IgD-negative memory B cell (primary cell): ENCODE results near the gene ADAMTSL3. TPM values are rescaled to one million over a fixed set of nuclear protein-coding genes. Genes with fewer than 3 reads are reported as not detected.
"Not testable (repeated sequence)": the region's sequence is repeated elsewhere in the genome, so short reads cannot be mapped to it uniquely, and the experiment has no call there.

ENCODE experiments used
- H3K27ac Mint-ChIP-seq, 3 donors: one replicate each; pipeline ENCODE4 v1.8.0; 2020 to 2022; ENCODE audit warnings: mild to moderate bottlenecking in 3 of 3, mixed read lengths in 3 of 3, moderate library complexity in 1 of 3
- H3K27me3 Mint-ChIP-seq: one replicate; pipeline ENCODE4 v1.8.0; 2021; ENCODE audit warnings: mixed read lengths
- H3K36me3 Mint-ChIP-seq: one replicate; pipeline ENCODE4 v1.8.0; 2020; ENCODE audit warnings: mild to moderate bottlenecking, mixed read lengths
- H3K4me1 Mint-ChIP-seq, 3 donors: one replicate each; pipeline ENCODE4 v1.8.0; 2020 to 2022; ENCODE audit warnings: mixed read lengths in 3 of 3, mild to moderate bottlenecking in 1 of 3
- H3K4me3 Mint-ChIP-seq, 4 donors: one replicate each; pipeline ENCODE4 v1.8.0; 2020 to 2022; ENCODE audit warnings: mild to moderate bottlenecking in 4 of 4, mixed read lengths in 4 of 4, moderate library complexity in 3 of 4
- H3K9me3 Mint-ChIP-seq, 3 donors: one replicate each; pipeline ENCODE4 v1.8.0; 2020 to 2021; ENCODE audit warnings: mixed read lengths in 3 of 3, mild to moderate bottlenecking in 1 of 3
- polyA plus RNA-seq: library from polyadenylated mRNA; unstranded; fragments of 300-500 nt; fragmentation: Illumina TruSeq; gene quantifications from one replicate; pipeline ENCODE4 v1.2.3, GENCODE V29; 2021

Gene ADAMTSL3
- polyA plus RNA-seq, 1 donor from 2014 or later: not detected

DNA sequence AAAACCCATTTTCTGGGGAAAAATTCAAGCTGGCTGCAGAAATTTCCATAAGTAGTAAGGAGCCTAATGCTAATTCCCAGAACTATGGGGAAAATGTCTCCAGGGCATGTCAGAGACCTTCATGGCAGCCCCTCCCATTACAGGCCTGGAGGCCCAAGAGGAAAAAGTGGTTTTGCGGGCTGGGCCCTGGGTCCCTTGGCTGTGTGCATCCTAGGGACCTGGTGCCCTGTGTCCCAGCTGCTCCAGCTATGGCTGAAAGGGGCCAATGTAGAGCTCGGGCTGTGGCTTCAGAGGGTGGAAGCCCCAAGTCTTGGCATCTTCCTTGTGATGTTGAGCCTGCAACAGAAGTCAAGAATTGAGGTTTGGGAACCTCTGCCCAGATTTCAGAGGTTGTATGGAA, 48.4 kb downstream of the ADAMTSL3 start:
- not testable (repeated sequence) for H3K36me3 Mint-ChIP-seq, H3K27me3 Mint-ChIP-seq, H3K4me1 Mint-ChIP-seq, H3K9me3 Mint-ChIP-seq, H3K4me3 Mint-ChIP-seq, H3K27ac Mint-ChIP-seq

DNA sequence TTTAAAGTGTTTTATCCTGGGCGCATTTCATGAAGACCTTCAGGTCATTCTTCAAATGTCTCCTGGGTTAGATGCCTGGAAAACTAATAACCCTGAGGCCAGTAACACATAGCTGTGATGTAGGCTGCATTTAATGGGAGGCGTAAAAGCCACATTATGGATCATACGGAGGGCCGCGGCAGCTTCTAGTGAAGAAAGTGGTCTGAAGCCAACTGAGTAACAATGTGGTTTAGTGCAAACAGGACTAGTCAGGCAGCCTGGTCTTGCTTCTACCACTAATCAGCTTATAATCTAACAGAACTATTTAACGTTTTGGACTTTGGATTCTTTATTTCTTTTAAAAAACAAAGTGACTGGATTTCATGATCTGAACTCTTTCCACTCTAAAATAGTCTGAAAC, 54.4 kb downstream of the ADAMTSL3 start:
- Mint-ChIP-seq H3K27me3 (peaks cover 2% of the 10 kb centered on the region), H3K36me3 (no peaks in the 10 kb centered on the region), H3K27ac (no peak overlapping the region), H3K4me3 (no peak overlapping the region), H3K4me1 (no peaks in the 10 kb centered on the region), H3K9me3 (peaks cover 0 to 1% (median 0%) of the 10 kb centered on the region in 3 donors)

DNA sequence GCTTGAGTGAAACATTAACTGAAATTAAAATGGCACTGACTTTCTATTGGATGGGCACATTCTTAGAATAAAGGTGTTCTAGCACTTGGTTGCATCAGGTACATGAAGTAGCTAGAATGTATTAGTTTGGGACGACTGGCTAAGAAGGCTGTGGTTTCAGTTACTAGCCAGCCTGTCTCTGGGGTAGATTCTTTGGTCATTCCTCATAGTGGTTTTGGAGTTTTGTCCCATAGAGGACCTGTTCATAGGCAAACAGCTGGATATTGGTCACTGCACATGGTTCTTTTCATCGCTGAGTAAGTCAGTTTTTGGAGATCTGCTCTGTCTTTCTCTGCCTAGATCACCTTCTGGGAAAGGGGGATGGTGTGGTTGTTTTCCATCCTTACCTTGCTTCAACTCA, 55.3 kb downstream of the ADAMTSL3 start:
- no peak overlapping the region for H3K4me3 Mint-ChIP-seq
- H3K27ac Mint-ChIP-seq: no peak overlapping the region
- no peaks in the 10 kb centered on the region for H3K4me1 Mint-ChIP-seq
- H3K27me3 Mint-ChIP-seq: peaks cover 2% of the 10 kb centered on the region
- H3K9me3 Mint-ChIP-seq: peaks cover 0 to 1% (median 0%) of the 10 kb centered on the region in 3 donors
- H3K36me3 Mint-ChIP-seq: no peaks in the 10 kb centered on the region

DNA sequence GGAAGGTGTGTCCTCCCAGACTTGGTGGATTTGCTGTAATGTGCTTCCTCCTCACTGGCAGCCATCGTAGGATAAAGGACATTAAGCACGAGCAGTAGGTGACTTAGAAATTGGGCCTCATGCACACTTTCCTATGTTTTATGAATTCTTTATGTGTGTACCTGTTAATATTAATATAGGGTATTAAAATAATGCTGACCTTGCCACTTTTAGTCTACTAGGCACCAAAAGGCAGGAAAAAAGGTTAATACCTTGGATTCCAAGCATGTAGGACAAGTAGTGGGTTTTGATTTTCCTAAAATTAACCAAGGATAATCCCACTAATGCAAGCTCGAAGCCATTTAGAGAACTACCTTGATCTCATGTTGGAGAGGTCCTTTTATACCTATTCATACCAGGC, 55.9 kb downstream of the ADAMTSL3 start:
- Mint-ChIP-seq H3K9me3 (peaks cover 0 to 1% (median 0%) of the 10 kb centered on the region in 3 donors), H3K4me1 (no peaks in the 10 kb centered on the region), H3K27me3 (peaks cover 2% of the 10 kb centered on the region), H3K27ac (no peak overlapping the region), H3K36me3 (no peaks in the 10 kb centered on the region), H3K4me3 (no peak overlapping the region)

DNA sequence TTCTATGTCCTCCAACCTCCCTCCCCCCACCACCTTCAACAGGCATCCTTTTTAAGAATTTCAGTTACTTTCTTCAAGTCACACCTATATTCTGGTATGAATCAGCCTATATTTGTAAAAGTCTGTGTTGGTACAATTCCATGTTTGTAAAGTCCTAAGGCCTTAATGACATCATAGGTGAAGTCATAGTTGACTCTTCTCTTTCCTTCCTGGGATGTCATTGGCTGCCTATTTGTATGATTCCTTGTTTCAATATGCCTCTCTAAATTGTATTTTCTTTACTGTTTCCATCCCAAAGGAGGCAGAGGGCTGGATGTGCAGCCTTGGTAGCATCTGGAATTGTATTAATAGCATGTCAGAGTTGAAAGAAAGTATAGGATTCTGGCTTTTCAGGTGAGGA, 56.5 kb downstream of the ADAMTSL3 start:
- Mint-ChIP-seq H3K27ac (no peak overlapping the region), H3K4me3 (no peak overlapping the region), H3K4me1 (no peaks in the 10 kb centered on the region), H3K27me3 (peaks cover under 1% of the 10 kb centered on the region), H3K9me3 (peaks cover 0 to 1% (median 0%) of the 10 kb centered on the region in 3 donors), H3K36me3 (no peaks in the 10 kb centered on the region)

DNA sequence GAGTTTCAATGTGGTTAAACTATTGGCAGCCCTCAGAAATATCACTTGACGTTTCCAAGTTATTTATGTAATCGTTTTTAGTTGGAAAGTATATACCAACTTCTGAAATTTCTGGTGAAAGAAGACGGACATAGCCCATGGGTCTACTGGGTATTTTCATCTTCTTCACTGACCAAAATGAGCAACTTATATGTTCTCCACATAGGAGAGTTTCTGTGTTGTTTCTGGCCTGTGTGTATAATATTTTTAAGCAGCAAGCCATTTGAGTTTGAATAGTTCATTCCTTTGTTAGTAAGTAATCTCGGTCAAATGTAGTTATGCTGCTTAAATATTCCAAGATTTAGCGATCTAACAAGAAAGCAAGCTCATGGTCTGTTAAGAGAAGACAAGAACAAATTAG, 57.3 kb downstream of the ADAMTSL3 start:
- H3K4me1 Mint-ChIP-seq: no peaks in the 10 kb centered on the region
- H3K27ac Mint-ChIP-seq: no peak overlapping the region
- no peaks in the 10 kb centered on the region for H3K27me3 Mint-ChIP-seq
- H3K36me3 Mint-ChIP-seq: no peaks in the 10 kb centered on the region
- H3K9me3 Mint-ChIP-seq: peaks cover 0 to 1% (median 0%) of the 10 kb centered on the region in 3 donors
- no peak overlapping the region for H3K4me3 Mint-ChIP-seq

DNA sequence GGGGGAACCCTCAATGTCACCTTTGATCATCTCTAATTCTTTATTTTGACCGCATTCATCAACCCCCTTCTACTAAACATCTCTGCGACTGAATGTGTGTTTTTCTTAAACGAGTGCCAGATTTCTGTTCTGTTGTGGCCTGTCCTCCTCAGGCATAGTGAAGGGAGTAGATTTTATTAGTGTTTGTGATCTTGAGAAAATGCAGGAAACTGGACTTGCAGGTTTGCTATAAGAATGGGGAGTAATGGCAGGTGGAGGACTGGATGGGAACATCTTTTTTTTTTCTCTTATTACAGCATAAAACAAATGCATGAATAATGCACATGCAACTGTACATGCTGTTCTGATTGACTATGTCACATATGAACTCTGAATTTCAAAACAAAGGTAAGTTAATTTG, 59.3 kb downstream of the ADAMTSL3 start:
- Mint-ChIP-seq H3K36me3 (no peaks in the 10 kb centered on the region), H3K9me3 (peaks cover 0 to 1% (median 0%) of the 10 kb centered on the region in 3 donors), H3K27me3 (peaks cover 3% of the 10 kb centered on the region), H3K27ac (no peak overlapping the region), H3K4me3 (no peak overlapping the region), H3K4me1 (no peaks in the 10 kb centered on the region)

DNA sequence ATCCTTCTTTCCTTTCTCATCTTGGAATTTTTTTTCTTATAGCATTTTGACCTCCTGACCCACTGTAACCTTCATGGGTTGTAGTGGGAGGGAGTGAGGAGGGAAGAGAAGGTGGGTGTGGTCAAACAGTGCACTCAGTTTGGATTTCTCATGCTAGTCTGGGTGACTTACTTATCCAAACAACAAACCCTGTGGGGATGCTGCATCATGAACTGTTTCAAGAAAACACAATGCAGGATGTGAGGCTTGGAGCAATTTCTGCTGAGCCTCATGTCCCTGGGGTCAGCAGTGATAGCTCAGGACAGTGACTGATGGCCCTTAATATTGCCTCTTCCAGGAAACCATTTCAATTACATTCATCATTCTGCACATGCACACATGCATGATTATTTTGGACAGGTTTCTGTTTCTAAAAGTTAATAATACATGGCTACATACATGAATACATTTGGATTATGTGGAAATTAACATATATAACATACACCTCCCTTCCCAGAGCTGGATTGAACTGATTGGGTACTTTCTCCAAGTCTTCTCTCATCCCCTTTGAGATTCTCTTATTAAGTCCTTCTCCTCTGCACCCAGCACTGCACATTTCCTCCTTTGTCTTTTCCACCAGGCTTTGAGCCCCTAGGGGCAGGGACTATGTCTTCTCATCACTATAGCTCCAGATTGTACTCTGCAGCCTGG, 61.2 kb downstream of the ADAMTSL3 start:
- H3K9me3 Mint-ChIP-seq: peaks cover 0 to 2% (median 0%) of the 10 kb centered on the region in 3 donors
- H3K4me1 Mint-ChIP-seq: no peaks in the 10 kb centered on the region
- H3K4me3 Mint-ChIP-seq: no peak overlapping the region
- no peaks in the 10 kb centered on the region for H3K36me3 Mint-ChIP-seq
- H3K27me3 Mint-ChIP-seq: peaks cover 3% of the 10 kb centered on the region
- H3K27ac Mint-ChIP-seq: no peak overlapping the region

DNA sequence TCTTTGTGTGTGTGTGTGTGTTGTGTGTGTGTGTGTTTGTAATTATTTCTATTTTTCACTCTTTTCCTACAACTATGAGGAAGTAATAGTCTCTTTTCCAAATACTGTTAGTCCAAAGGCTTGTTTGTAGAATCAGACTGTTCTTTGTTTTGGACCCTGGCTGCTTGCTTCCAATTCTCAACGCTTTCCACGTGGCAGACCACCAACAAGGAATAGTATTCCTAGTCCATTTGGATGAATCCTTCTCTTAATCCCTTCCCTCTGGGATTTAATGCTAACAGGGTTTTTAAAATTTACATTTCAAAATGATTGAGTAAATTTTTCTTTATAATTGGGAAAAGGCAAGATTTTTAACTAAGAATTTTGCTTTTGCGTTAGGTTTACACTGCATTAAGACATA, 62.7 kb downstream of the ADAMTSL3 start:
- H3K36me3 Mint-ChIP-seq: no peaks in the 10 kb centered on the region
- no peaks in the 10 kb centered on the region for H3K4me1 Mint-ChIP-seq
- H3K9me3 Mint-ChIP-seq: peaks cover 0 to 2% (median 0%) of the 10 kb centered on the region in 3 donors
- no peak overlapping the region for H3K27ac Mint-ChIP-seq
- H3K27me3 Mint-ChIP-seq: peaks cover 3% of the 10 kb centered on the region
- no peak overlapping the region for H3K4me3 Mint-ChIP-seq

DNA sequence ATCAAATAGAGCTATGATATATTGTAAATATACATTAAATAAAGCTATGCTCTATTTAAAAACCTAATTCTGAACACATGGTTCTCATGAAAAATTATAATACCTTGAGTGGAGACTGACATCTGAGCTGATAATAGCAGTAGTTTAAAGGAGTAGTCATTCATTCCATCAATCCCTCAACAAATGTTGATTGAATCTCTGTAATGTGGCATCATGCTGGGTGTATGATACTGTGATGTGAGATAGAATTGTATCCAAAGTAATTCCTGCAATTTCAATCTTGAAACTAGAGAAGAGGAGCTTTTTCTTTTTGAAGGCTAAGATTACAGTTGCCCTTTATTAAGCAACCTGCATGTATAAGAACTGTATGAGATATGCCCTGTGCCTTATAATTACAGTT, 63.1 kb downstream of the ADAMTSL3 start:
- H3K27me3 Mint-ChIP-seq: peaks cover 3% of the 10 kb centered on the region
- H3K27ac Mint-ChIP-seq: no peak overlapping the region
- H3K9me3 Mint-ChIP-seq: peaks cover 0 to 2% (median 0%) of the 10 kb centered on the region in 3 donors
- H3K4me1 Mint-ChIP-seq: no peaks in the 10 kb centered on the region
- no peak overlapping the region for H3K4me3 Mint-ChIP-seq
- H3K36me3 Mint-ChIP-seq: no peaks in the 10 kb centered on the region

DNA sequence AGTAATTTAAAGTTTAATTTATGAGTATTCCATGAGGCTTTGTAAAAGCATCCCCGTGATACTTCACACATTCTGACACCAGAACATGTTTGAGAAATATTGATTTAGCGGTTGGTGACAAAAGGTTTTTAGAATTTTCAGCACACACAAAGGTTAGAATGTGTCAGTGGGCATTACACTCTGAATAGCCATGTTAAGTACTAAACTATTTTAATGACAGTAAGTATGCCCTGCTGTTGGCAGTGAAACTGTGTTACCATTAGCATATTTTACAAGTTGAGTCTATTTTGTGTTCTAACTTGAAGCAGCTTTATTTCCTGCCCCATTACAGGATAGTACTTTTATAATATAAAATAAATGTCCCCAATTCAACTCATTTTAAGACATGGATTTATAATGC, 66.5 kb downstream of the ADAMTSL3 start:
- H3K36me3 Mint-ChIP-seq: no peaks in the 10 kb centered on the region
- H3K27ac Mint-ChIP-seq: no peak overlapping the region
- no peak overlapping the region for H3K4me3 Mint-ChIP-seq
- peaks cover 3% of the 10 kb centered on the region for H3K27me3 Mint-ChIP-seq
- no peaks in the 10 kb centered on the region for H3K4me1 Mint-ChIP-seq
- peaks cover 0 to 2% (median 0%) of the 10 kb centered on the region in 3 donors for H3K9me3 Mint-ChIP-seq

DNA sequence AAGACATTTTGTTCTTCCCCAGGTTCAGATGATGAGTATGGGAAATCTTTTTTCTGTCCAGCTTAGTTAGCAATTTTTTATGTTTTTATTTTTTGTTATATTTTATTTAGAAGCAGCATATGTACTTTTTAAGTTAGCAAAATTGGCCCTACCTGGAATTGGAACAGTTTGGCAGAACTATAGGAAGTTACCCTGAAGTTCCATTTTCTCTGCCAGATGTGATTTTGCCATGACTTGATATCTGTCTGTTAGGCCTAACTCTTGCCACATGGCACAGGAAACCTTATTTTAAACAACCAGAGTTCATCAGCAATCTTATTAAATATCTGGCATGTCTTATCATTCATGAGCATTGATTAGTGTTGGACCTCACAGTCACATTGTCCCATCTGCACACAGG, 67.1 kb downstream of the ADAMTSL3 start:
- no peaks in the 10 kb centered on the region for H3K4me1 Mint-ChIP-seq
- H3K36me3 Mint-ChIP-seq: no peaks in the 10 kb centered on the region
- H3K4me3 Mint-ChIP-seq: no peak overlapping the region
- no peak overlapping the region for H3K27ac Mint-ChIP-seq
- H3K9me3 Mint-ChIP-seq: peaks cover 0 to 3% (median 2%) of the 10 kb centered on the region in 3 donors
- H3K27me3 Mint-ChIP-seq: peaks cover 3% of the 10 kb centered on the region

DNA sequence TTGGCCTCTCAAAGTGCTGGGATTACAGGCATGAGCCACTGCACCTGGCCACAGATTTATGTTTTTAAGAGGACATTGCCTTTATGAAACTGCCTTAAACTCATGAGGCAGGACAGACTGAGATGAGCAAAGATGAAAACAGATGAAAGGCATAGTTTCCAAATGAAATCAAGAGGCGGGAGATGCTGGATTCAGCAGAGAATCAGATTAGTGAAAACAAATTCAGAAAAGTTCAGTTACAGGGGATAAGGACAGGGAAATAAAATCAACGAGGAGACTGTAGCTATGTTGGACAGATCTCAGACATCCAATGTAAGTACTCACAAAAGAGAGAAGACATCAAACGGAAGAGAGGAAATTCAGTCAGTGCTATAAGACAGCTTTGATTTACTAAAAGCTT, 68.1 kb downstream of the ADAMTSL3 start:
- H3K4me1 Mint-ChIP-seq: no peaks in the 10 kb centered on the region
- peaks cover 3% of the 10 kb centered on the region for H3K27me3 Mint-ChIP-seq
- H3K4me3 Mint-ChIP-seq: no peak overlapping the region
- H3K27ac Mint-ChIP-seq: no peak overlapping the region
- peaks cover 0 to 3% (median 2%) of the 10 kb centered on the region in 3 donors for H3K9me3 Mint-ChIP-seq
- H3K36me3 Mint-ChIP-seq: no peaks in the 10 kb centered on the region

DNA sequence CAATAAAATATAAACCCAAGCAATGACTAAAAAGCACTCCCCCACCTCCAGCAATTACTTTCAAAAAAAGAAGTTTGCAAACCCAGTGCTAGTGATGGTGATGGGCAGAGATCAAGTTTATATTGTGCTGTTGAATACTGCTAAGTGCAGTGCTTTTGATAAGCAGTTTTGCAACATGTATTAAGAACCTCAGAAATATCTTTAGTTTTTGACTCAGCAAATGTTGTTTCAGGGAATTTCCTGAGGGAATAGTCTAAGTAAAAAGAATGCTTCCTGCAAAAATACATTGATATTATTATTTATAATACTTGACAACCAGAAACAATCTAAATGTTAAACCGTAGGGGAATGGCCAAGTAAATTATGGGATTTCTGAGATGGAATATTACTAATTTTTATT, 69.3 kb downstream of the ADAMTSL3 start:
- Mint-ChIP-seq H3K27me3 (no peaks in the 10 kb centered on the region), H3K36me3 (no peaks in the 10 kb centered on the region), H3K27ac (no peak overlapping the region), H3K9me3 (peaks cover 0 to 3% (median 2%) of the 10 kb centered on the region in 3 donors), H3K4me1 (no peaks in the 10 kb centered on the region), H3K4me3 (no peak overlapping the region)

DNA sequence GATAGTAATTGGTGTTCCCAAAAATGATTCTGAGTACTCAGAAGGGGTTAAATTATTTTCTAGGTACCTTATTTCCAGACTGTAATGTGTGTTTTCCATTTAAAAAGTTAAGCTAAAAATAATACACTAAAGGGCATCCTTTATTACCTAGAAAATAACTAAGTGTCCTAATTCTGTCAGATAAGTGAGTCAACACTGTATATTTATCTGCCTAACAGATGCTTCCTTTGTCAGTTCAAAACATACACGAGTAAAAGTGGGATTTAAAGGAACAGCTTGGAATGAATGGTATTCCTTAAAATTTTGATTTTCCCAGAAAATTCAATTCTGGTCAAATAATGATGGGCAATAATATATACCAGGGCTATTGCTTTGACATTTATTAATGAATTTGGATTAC, 78.3 kb downstream of the ADAMTSL3 start:
- peaks cover 9% of the 10 kb centered on the region for H3K27me3 Mint-ChIP-seq
- no peak overlapping the region for H3K4me3 Mint-ChIP-seq
- peaks cover 3 to 5% (median 3%) of the 10 kb centered on the region in 3 donors for H3K9me3 Mint-ChIP-seq
- no peak overlapping the region for H3K27ac Mint-ChIP-seq
- no peaks in the 10 kb centered on the region for H3K36me3 Mint-ChIP-seq
- H3K4me1 Mint-ChIP-seq: no peaks in the 10 kb centered on the region

DNA sequence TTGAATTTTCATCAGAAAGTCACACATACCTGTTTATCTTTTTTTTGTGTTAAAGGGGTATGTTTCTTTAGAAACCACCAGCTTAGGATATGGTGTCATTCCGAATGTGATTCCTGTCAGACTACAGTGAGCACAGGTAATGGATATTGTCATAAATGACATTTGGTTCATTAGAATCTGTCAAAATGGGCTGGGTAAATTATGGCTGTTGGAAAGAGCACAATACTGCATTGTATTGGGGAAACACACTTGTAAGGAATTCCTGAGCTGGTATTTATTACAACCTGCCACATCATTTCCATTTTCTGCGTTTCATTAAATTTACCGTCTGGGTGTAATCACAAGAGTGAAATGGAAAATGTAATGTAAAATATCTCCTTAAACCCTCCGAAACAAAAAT, 78.8 kb downstream of the ADAMTSL3 start:
- H3K36me3 Mint-ChIP-seq: no peaks in the 10 kb centered on the region
- H3K27ac Mint-ChIP-seq: no peak overlapping the region
- no peaks in the 10 kb centered on the region for H3K4me1 Mint-ChIP-seq
- no peak overlapping the region for H3K4me3 Mint-ChIP-seq
- peaks cover 3 to 5% (median 3%) of the 10 kb centered on the region in 3 donors for H3K9me3 Mint-ChIP-seq
- H3K27me3 Mint-ChIP-seq: peaks cover 9% of the 10 kb centered on the region
